HepG2 (cell line): ENCODE measurements around the gene PCGF3. TPM values are rescaled to one million over a fixed set of nuclear protein-coding genes. Genes with fewer than 3 reads are reported as not detected.

Experiments used
- ATAC-seq: fragments of 200-7000 bp; cut with Tn5 transposase; 3 replicates; pipeline ENCODE4 v1.9.1; 2020; ENCODE audit warnings: mild to moderate bottlenecking, moderate library complexity
- BruUV-seq: library from RNA; stranded (reverse); fragments of 400-500 nt; replicated peaks from 2 replicates; lab custom pipeline; 2021; lab: Mats Ljungman, UMichigan
- CTCF ChIA-PET: fragments of 300-600 bp; formaldehyde crosslinking; extraction: SDS; loops from one replicate; lab custom pipeline; 2021; ENCODE audit warnings: low total read pairs, inconsistent platforms, low intra/inter-chr PET ratio; lab: Yijun Ruan, JAX
- POLR2A ChIA-PET: fragments of 350-600 bp; sonication (Branson Sonifier 250); formaldehyde crosslinking; loops from one replicate; lab custom pipeline; 2020; ENCODE audit warnings: antibody characterized with exemption, inconsistent platforms; lab: Yijun Ruan, JAX
- DNase-seq: peaks from one replicate; pipeline ENCODE4 v3.0.0-alpha.2; 2015; ENCODE audit warnings: low spot score
- FAIRE-seq: peaks from 3 replicates; lab custom pipeline; 2011; peaks lifted over from hg19 to GRCh38; lab: Jason Lieb, UNC
- H2AFZ ChIP-seq: one replicate; pipeline ENCODE4 v1.6.1; 2011; ENCODE audit warnings: low read length, inconsistent platforms
- H3K27ac ChIP-seq: fragments of 300-600 bp; 3 replicates; pipeline ENCODE4 v1.8.0; 2011; ENCODE audit warnings: mixed run types, mild to moderate bottlenecking, mixed read lengths, low read length, inconsistent platforms; ENCODE audit not compliant: insufficient read depth; ENCODE audit errors: extremely low read length
- H3K27me3 ChIP-seq, 2 experiments: fragments of 200-600 bp in 1 of 2; 2 replicates in 1 of 2; 3 replicates in 1 of 2; pipeline versions ENCODE4 v1.6.0 to v1.8.0; 2011; ENCODE audit warnings: low read length in 2 of 2, mild to moderate bottlenecking in 2 of 2, moderate library complexity in 2 of 2, inconsistent platforms in 1 of 2; ENCODE audit not compliant: insufficient read depth in 2 of 2, control insufficient read depth in 1 of 2
- H3K36me3 ChIP-seq, 2 experiments: fragments of 200-600 bp in 1 of 2; replicated peaks in 1 of 2; 2 replicates in 1 of 2; 3 replicates in 1 of 2; pipeline versions ENCODE4 v1.5.1 to v1.8.0; 2011; ENCODE audit warnings: low read length in 2 of 2, inconsistent platforms in 1 of 2; ENCODE audit not compliant: insufficient read depth in 2 of 2, control insufficient read depth in 1 of 2
- H3K4me1 ChIP-seq: 2 replicates; pipeline ENCODE4 v1.5.1; 2012; ENCODE audit warnings: low read length, inconsistent platforms; ENCODE audit not compliant: insufficient read depth
- H3K4me2 ChIP-seq: 2 replicates; pipeline ENCODE4 v1.6.0; 2011; ENCODE audit warnings: low read depth, low read length, inconsistent platforms
- H3K4me3 ChIP-seq, 3 experiments: fragments of 200-600 bp in 1 of 3; sonication (generic), shearing (Covaris generic) in 1 of 3; replicated peaks in 1 of 3; 2 replicates each; pipeline ENCODE4 v1.5.1; 2011 to 2016; ENCODE audit warnings: low read length in 3 of 3, inconsistent platforms in 2 of 3, low read depth in 2 of 3, mild to moderate bottlenecking in 2 of 3, control low read depth in 1 of 3, mixed read lengths in 1 of 3; ENCODE audit not compliant: insufficient read depth in 1 of 3
- H3K79me2 ChIP-seq: one replicate; pipeline ENCODE4 v1.6.1; 2011; ENCODE audit warnings: low read length, inconsistent platforms; ENCODE audit not compliant: insufficient read depth
- H3K9ac ChIP-seq: 2 replicates; pipeline ENCODE4 v1.6.0; 2011; ENCODE audit warnings: mild to moderate bottlenecking, low read depth, low read length, inconsistent platforms; ENCODE audit not compliant: insufficient read depth
- H3K9me3 ChIP-seq: 2 replicates; pipeline ENCODE4 v1.5.1; 2012; ENCODE audit warnings: mild to moderate bottlenecking, low read length
- H4K20me1 ChIP-seq: 2 replicates; pipeline ENCODE4 v1.6.0; 2011; ENCODE audit warnings: inconsistent platforms, mild to moderate bottlenecking, low read length, moderate library complexity; ENCODE audit not compliant: insufficient read depth
- ATF5 ChIP-seq: sonication (generic); formaldehyde crosslinking; IDR thresholded peaks from 2 replicates; pipeline ENCODE4 v1.4.0; 2020; ENCODE audit warnings: mild to moderate bottlenecking, low read depth, missing genetic modification reagents
- ATF6 ChIP-seq: sonication (generic); formaldehyde crosslinking; conservative IDR thresholded peaks from 2 replicates; pipeline ENCODE4 v1.4.0; 2020; ENCODE audit warnings: missing genetic modification reagents
- CTCF ChIP-seq: sonication (generic); formaldehyde crosslinking; IDR thresholded peaks from 2 replicates; pipeline ENCODE4 v1.5.0; 2020; ENCODE audit warnings: mild to moderate bottlenecking, missing genetic modification reagents, moderate library complexity
- DR1 ChIP-seq: sonication (generic); formaldehyde crosslinking; IDR thresholded peaks from 2 replicates; pipeline ENCODE4 v1.8.0; 2021; ENCODE audit warnings: mild to moderate bottlenecking, missing genetic modification reagents, inconsistent platforms
- GATAD2A ChIP-seq: IDR thresholded peaks from 2 replicates; pipeline ENCODE4 v1.6.1; 2016
- HHEX ChIP-seq: IDR thresholded peaks from 2 replicates; pipeline ENCODE4 v1.6.1; 2016; ENCODE audit warnings: control low read depth
- MAFG ChIP-seq: sonication (generic); formaldehyde crosslinking; IDR thresholded peaks from 2 replicates; pipeline ENCODE4 v1.5.1; 2020; ENCODE audit warnings: mild to moderate bottlenecking, missing genetic modification reagents
- MNT ChIP-seq: fragments of 450-650 bp; IDR thresholded peaks from 2 replicates; pipeline ENCODE4 v1.6.1; 2016
- RAD51 ChIP-seq: fragments of 450-650 bp; IDR thresholded peaks from 2 replicates; pipeline ENCODE4 v1.6.1; 2016; ENCODE audit warnings: borderline replicate concordance
- RCOR2 ChIP-seq: IDR thresholded peaks from 2 replicates; pipeline ENCODE4 v1.6.1; 2016; ENCODE audit warnings: missing biosample characterization, missing genetic modification reagents
- RXRA ChIP-seq: sonication (generic); formaldehyde crosslinking; IDR thresholded peaks from 2 replicates; pipeline ENCODE4 v1.5.1; 2020; ENCODE audit warnings: missing genetic modification reagents
- SATB2 ChIP-seq: sonication (generic); formaldehyde crosslinking; IDR thresholded peaks from 2 replicates; pipeline ENCODE4 v1.5.0; 2020; ENCODE audit warnings: missing genetic modification reagents
- TEAD2 ChIP-seq: sonication (generic); formaldehyde crosslinking; IDR thresholded peaks from 2 replicates; pipeline ENCODE4 v1.9.0; 2021; ENCODE audit warnings: missing genetic modification reagents
- ZFP91 ChIP-seq: sonication (generic); formaldehyde crosslinking; IDR thresholded peaks from 2 replicates; pipeline ENCODE4 v1.9.0; 2022; ENCODE audit warnings: missing genetic modification reagents, mild to moderate bottlenecking, borderline replicate concordance
- ZNF879 ChIP-seq: sonication (generic); formaldehyde crosslinking; IDR thresholded peaks from 2 replicates; pipeline ENCODE4 v1.8.1; 2023; ENCODE audit warnings: missing genetic modification reagents
- WGBS: methylation state at CpG from one replicate; pipeline ENCODE4 v1.1.6; 2017; ENCODE audit warnings: low lambda C conversion rate; 5-methylcytosine and 5-hydroxymethylcytosine counted together
- in situ Hi-C: cut with HindIII; loops from 2 replicates; pipeline ENCODE4 v1.10.0; 2017; ENCODE audit warnings: low pct_unique_long_range_greater_than_20kb; ENCODE audit not compliant: extremely low pct_ligation_motif_present
- intact Hi-C: fragments of 100-400 bp; cut with micrococcal nuclease; formaldehyde crosslinking; loops from one replicate; pipeline ENCODE4 v1.10.0; 2022; ENCODE audit not compliant: unreplicated experiment
- polyA plus RNA-seq, 8 experiments: library from polyadenylated mRNA; depleted of rRNA in 3 of 8; stranded (reverse) in 7 of 8; unstranded in 1 of 8; fragments of >200 nt; fragmentation: Illumina TruSeq in 4 of 8; extraction: Trizol in 4 of 8; gene quantifications; 2 replicates each; pipeline versions ENCODE4 v1.2.1 to v1.2.3, GENCODE V29; 2011 to 2016; ENCODE audit warnings: low read depth in 4 of 8, missing spikeins in 1 of 8, mixed read lengths in 1 of 8; ENCODE audit not compliant: insufficient read depth in 1 of 8
- total RNA-seq, 5 experiments: library from RNA; depleted of rRNA; stranded (reverse); fragments of >200 nt; fragmentation: Illumina TruSeq; extraction: Trizol; gene quantifications; 2 replicates each; pipeline ENCODE4 v1.2.3, GENCODE V29; 2016; ENCODE audit warnings: low read depth in 1 of 5

Gene PCGF3
- total and polyA plus RNA-seq, 2 of the 13 experiments (the other 11 are each of a cell fraction or from before 2014, with no cell fraction given), result 28.6 to 66.2 TPM

- POLR2A ChIA-PET, result no interaction called here
- H3K4me1 ChIP-seq, result peaks cover 21% of the 10 kb centered on the region; the same call in 1 of the 2 replicates
- in situ Hi-C loops (no loop called here), intact Hi-C loops (no loop called here)
- FAIRE-seq (no peak), DNase-seq (no peak), ATAC-seq (no peak)
- no peaks in the 10 kb centered on the region for H3K79me2 ChIP-seq
- H3K36me3 ChIP-seq, result no peaks in the 10 kb centered on the region
- no peak overlapping the region for H3K4me2 ChIP-seq
- no TSS peak for BruUV-seq
- H3K27ac ChIP-seq, result no peak overlapping the region
- no peaks in the 10 kb centered on the region for H4K20me1 ChIP-seq
- no peak overlapping the region for H2AFZ ChIP-seq
- 21% methylated on average over 2 of the region's 4 CpGs for WGBS
- no peak overlapping the region for H3K9ac ChIP-seq
- no peaks in the 10 kb centered on the region for H3K9me3 ChIP-seq
- no peak overlapping the region for H3K4me3 ChIP-seq
- H3K27me3 ChIP-seq, result peaks cover 11 to 50% of the 10 kb centered on the region in 2 experiments; a peak in 4 of 5 replicates
- CTCF ChIA-PET, result no interaction called here
- no peak for TF ChIP-seq ATF6 (CRISPR knock-in tag)
- TF ChIP-seq RXRA (CRISPR knock-in tag), result no peak
- no peak for TF ChIP-seq SATB2
- TF ChIP-seq ZNF879, result no peak
- TF ChIP-seq ZFP91 (CRISPR knock-in tag), result no peak
- TF ChIP-seq DR1 (CRISPR knock-in tag), result no peak
- TF ChIP-seq MNT, result no peak
- no peak for TF ChIP-seq HHEX (CRISPR knock-in tag)
- TF ChIP-seq MAFG (CRISPR knock-in tag), result no peak
- TF ChIP-seq RCOR2 (CRISPR knock-in tag), result no peak
- no peak for TF ChIP-seq RAD51
- TF ChIP-seq CTCF (CRISPR knock-in tag), result no peak
- no peak for TF ChIP-seq GATAD2A (CRISPR knock-in tag)
- TF ChIP-seq TEAD2 (CRISPR knock-in tag), result no peak
- no peak for TF ChIP-seq ATF5
These were observed 91.4 kb downstream of the PCGF3 start for GRCh38 chr4:797066-797465.
